IMR-90 (cell line): Measurements from ENCODE around the gene SAPCD1. TPM values are rescaled to one million over a fixed set of nuclear protein-coding genes. Genes with fewer than 3 reads are reported as not detected.

Experiments
- ATAC-seq: fragments of 200-7000 bp; cut with Tn5 transposase; 2 replicates; pipeline ENCODE4 v1.9.1; 2020; ENCODE audit warnings: low read depth, mild to moderate bottlenecking, moderate library complexity
- BruUV-seq: library from RNA; stranded (reverse); fragments of 400-500 nt; replicated peaks from 2 replicates; lab custom pipeline; 2021; lab: Mats Ljungman, UMichigan
- CTCF ChIA-PET: fragments of 300-600 bp; formaldehyde crosslinking; extraction: SDS; loops from one replicate; lab custom pipeline; 2021; ENCODE audit warnings: antibody characterized with exemption; lab: Yijun Ruan, JAX
- POLR2A ChIA-PET: fragments of 300-600 bp; sonication (Branson Sonifier 250); formaldehyde crosslinking; loops from one replicate; lab custom pipeline; 2022; ENCODE audit warnings: antibody characterized with exemption; ENCODE audit not compliant: unreplicated experiment; lab: Charles Lee
- DNase-seq: peaks from one replicate; pipeline ENCODE4 v3.0.0; 2013
- H2AFZ ChIP-seq: replicated peaks from 2 replicates; pipeline ENCODE3; 2013; ENCODE audit warnings: low read length, mild to moderate bottlenecking; ENCODE audit not compliant: poor library complexity
- H2AK5ac ChIP-seq: 2 replicates; pipeline ENCODE4 v1.6.1; 2013; ENCODE audit warnings: low read depth, low read length, inconsistent platforms
- H2AK9ac ChIP-seq: replicated peaks from 2 replicates; pipeline ENCODE3; 2013; ENCODE audit warnings: mild to moderate bottlenecking, low read depth, low read length, moderate library complexity; ENCODE audit not compliant: poor library complexity
- H2BK120ac ChIP-seq: 2 replicates; pipeline ENCODE4 v1.6.1; 2013; ENCODE audit warnings: low read depth, low read length, inconsistent platforms
- H2BK15ac ChIP-seq: 3 replicates; pipeline ENCODE4 v1.6.1; 2013; ENCODE audit warnings: low read depth, low read length, inconsistent platforms
- H2BK20ac ChIP-seq: 2 replicates; pipeline ENCODE4 v1.6.1; 2013; ENCODE audit warnings: low read depth, mild to moderate bottlenecking, inconsistent platforms, low read length, moderate library complexity
- H2BK5ac ChIP-seq: 2 replicates; pipeline ENCODE4 v1.6.1; 2013; ENCODE audit warnings: mild to moderate bottlenecking, low read depth, low read length, inconsistent platforms; ENCODE audit not compliant: poor library complexity, severe bottlenecking
- H3K14ac ChIP-seq: replicated peaks from 2 replicates; pipeline ENCODE4 v1.6.1; 2013; ENCODE audit warnings: low read depth, low read length, inconsistent platforms
- H3K18ac ChIP-seq: 2 replicates; pipeline ENCODE4 v1.6.1; 2013; ENCODE audit warnings: low read depth, low read length, control low read depth
- H3K23ac ChIP-seq: 2 replicates; pipeline ENCODE4 v1.6.1; 2013; ENCODE audit warnings: low read depth, low read length, inconsistent platforms
- H3K27ac ChIP-seq: 2 replicates; pipeline ENCODE4 v1.5.1; 2013; ENCODE audit warnings: mild to moderate bottlenecking, control low read depth, low read length; ENCODE audit not compliant: insufficient read depth
- H3K27me3 ChIP-seq: 2 replicates; pipeline ENCODE4 v1.6.1; 2013; ENCODE audit warnings: low read length; ENCODE audit not compliant: control insufficient read depth, insufficient read depth
- H3K36me3 ChIP-seq: 2 replicates; pipeline ENCODE4 v1.6.1; 2013; ENCODE audit warnings: low read length, mixed read lengths; ENCODE audit not compliant: control insufficient read depth, insufficient read depth
- H3K4ac ChIP-seq: 2 replicates; pipeline ENCODE4 v1.6.1; 2013; ENCODE audit warnings: low read depth, low read length, inconsistent platforms
- H3K4me1 ChIP-seq: 2 replicates; pipeline ENCODE4 v1.6.1; 2013; ENCODE audit warnings: low read length, mixed read lengths; ENCODE audit not compliant: control insufficient read depth, insufficient read depth
- H3K4me2 ChIP-seq: 2 replicates; pipeline ENCODE4 v1.6.1; 2013; ENCODE audit warnings: low read depth, mild to moderate bottlenecking, control low read depth, low read length, moderate library complexity
- H3K4me3 ChIP-seq: 2 replicates; pipeline ENCODE4 v1.5.1; 2013; ENCODE audit warnings: low read depth, mild to moderate bottlenecking, control low read depth, low read length, moderate library complexity; ENCODE audit not compliant: insufficient read depth
- H3K56ac ChIP-seq: 2 replicates; pipeline ENCODE4 v1.6.1; 2013; ENCODE audit warnings: low read length, inconsistent platforms; ENCODE audit not compliant: insufficient read depth; ENCODE audit errors: extremely low read depth
- H3K79me1 ChIP-seq, 2 experiments: 2 replicates each; pipeline ENCODE4 v1.6.1; 2013; ENCODE audit warnings: low read length in 2 of 2, inconsistent platforms in 1 of 2, low read depth in 1 of 2
- H3K9ac ChIP-seq: 2 replicates; pipeline ENCODE4 v1.6.1; 2013; ENCODE audit warnings: low read depth, low read length, control low read depth
- H3K9me1 ChIP-seq: 2 replicates; pipeline ENCODE4 v1.6.1; 2013; ENCODE audit warnings: low read length, inconsistent platforms; ENCODE audit not compliant: insufficient read depth
- H3K9me3 ChIP-seq: 2 replicates; pipeline ENCODE4 v1.6.1; 2013; ENCODE audit warnings: low read length; ENCODE audit not compliant: control insufficient read depth, insufficient read depth
- H4K20me1 ChIP-seq: 2 replicates; pipeline ENCODE4 v1.6.1; 2013; ENCODE audit warnings: low read length, inconsistent platforms; ENCODE audit not compliant: insufficient read depth
- H4K5ac ChIP-seq: 2 replicates; pipeline ENCODE4 v1.6.1; 2013; ENCODE audit warnings: mild to moderate bottlenecking, low read depth, low read length, control low read depth
- H4K8ac ChIP-seq, 2 experiments: 2 replicates each; pipeline ENCODE4 v1.6.1; 2013; ENCODE audit warnings: low read depth in 2 of 2, low read length in 2 of 2, control low read depth in 1 of 2, inconsistent platforms in 1 of 2
- H4K91ac ChIP-seq: 2 replicates; pipeline ENCODE4 v1.6.1; 2013; ENCODE audit warnings: low read depth, low read length, inconsistent platforms; ENCODE audit not compliant: insufficient read depth
- BHLHE40 ChIP-seq: fragments of 150-350 bp; IDR thresholded peaks from 2 replicates; pipeline ENCODE4 v1.6.1; 2016; ENCODE audit warnings: mild to moderate bottlenecking, low read depth, low read length
- CEBPB ChIP-seq: IDR thresholded peaks from 2 replicates; pipeline ENCODE4 v1.6.1; 2012; ENCODE audit warnings: low read depth, low read length, improper control_type of control experiment
- CHD1 ChIP-seq: IDR thresholded peaks from 2 replicates; pipeline ENCODE4 v1.6.1; 2012; ENCODE audit warnings: low read depth, low read length, improper control_type of control experiment
- CTCF ChIP-seq: conservative IDR thresholded peaks from 2 replicates; pipeline ENCODE4 v1.5.1; 2012; ENCODE audit warnings: mild to moderate bottlenecking, low read depth, low read length, improper control_type of control experiment
- ELK1 ChIP-seq: fragments of 150-350 bp; IDR thresholded peaks from 2 replicates; pipeline ENCODE4 v1.6.1; 2016; ENCODE audit warnings: low read depth, mild to moderate bottlenecking, low read length, moderate library complexity, borderline replicate concordance
- FOS ChIP-seq: fragments of 150-350 bp; IDR thresholded peaks from 2 replicates; pipeline ENCODE4 v1.6.1; 2016; ENCODE audit warnings: low read depth, low read length
- MAFK ChIP-seq: IDR thresholded peaks from 2 replicates; pipeline ENCODE4 v1.6.1; 2012; ENCODE audit warnings: low read depth, low read length, improper control_type of control experiment
- MAZ ChIP-seq: IDR thresholded peaks from 2 replicates; pipeline ENCODE4 v1.6.1; 2012; ENCODE audit warnings: low read depth, mild to moderate bottlenecking, low read length, improper control_type of control experiment, moderate library complexity, borderline replicate concordance
- MXI1 ChIP-seq: IDR thresholded peaks from 2 replicates; pipeline ENCODE4 v1.6.1; 2012; ENCODE audit warnings: low read depth, mild to moderate bottlenecking, low read length, moderate library complexity, borderline replicate concordance
- NFE2L2 ChIP-seq: fragments of 150-350 bp; IDR thresholded peaks from 2 replicates; pipeline ENCODE4 v1.6.1; 2016; ENCODE audit warnings: low read depth, mild to moderate bottlenecking, low read length
- RCOR1 ChIP-seq: IDR thresholded peaks from 2 replicates; pipeline ENCODE4 v1.6.1; 2012; ENCODE audit warnings: mild to moderate bottlenecking, low read length, improper control_type of control experiment; ENCODE audit not compliant: insufficient replicate concordance
- RFX5 ChIP-seq: IDR thresholded peaks from 2 replicates; pipeline ENCODE4 v1.8.0; 2012; ENCODE audit warnings: low read depth, mild to moderate bottlenecking, low read length, moderate library complexity
- SMC3 ChIP-seq: fragments of 150-350 bp; IDR thresholded peaks from 2 replicates; pipeline ENCODE4 v1.6.1; 2016; ENCODE audit warnings: low read depth, mild to moderate bottlenecking, antibody characterized with exemption, low read length, moderate library complexity
- USF2 ChIP-seq: fragments of 150-350 bp; IDR thresholded peaks from 2 replicates; pipeline ENCODE4 v1.6.1; 2017; ENCODE audit warnings: mild to moderate bottlenecking, antibody characterized with exemption, low read length, low read depth
- WGBS, 2 experiments: methylation state at CpG; one replicate each; pipeline versions ENCODE4 v1.1.5 to v1.1.7; 2013; ENCODE audit warnings: missing lambda C conversion rate in 2 of 2; ENCODE audit not compliant: insufficient read length in 1 of 2; ENCODE audit errors: extremely low coverage in 2 of 2; 5-methylcytosine and 5-hydroxymethylcytosine counted together
- dilution Hi-C: fragments of 300-500 bp; cut with HindIII; formaldehyde crosslinking; loops from one replicate; pipeline ENCODE4 v1.14.3; 2018; ENCODE audit warnings: low sequenced_read_pairs; ENCODE audit not compliant: unreplicated experiment
- in situ Hi-C: fragments of 300-500 bp; cut with MboI; formaldehyde crosslinking; loops from 3 replicates; pipeline ENCODE4 v1.14.3; 2019; ENCODE audit warnings: low sequenced_read_pairs, inconsistent platforms, mixed read lengths
- intact Hi-C: fragments of 100-400 bp; cut with micrococcal nuclease; formaldehyde crosslinking; loops from 2 replicates; pipeline ENCODE4 v1.10.0; 2022
- polyA plus RNA-seq, 3 experiments: library from polyadenylated mRNA; depleted of rRNA; stranded (reverse); fragments of >200 nt; gene quantifications; 2 replicates each; pipeline ENCODE4 v1.2.3, GENCODE V29; 2012; ENCODE audit warnings: low replicate concordance in 1 of 3
- total RNA-seq: library from RNA; depleted of rRNA; stranded (reverse); fragments of >200 nt; gene quantifications from 2 replicates; pipeline ENCODE4 v1.2.3, GENCODE V29; 2012

The SAPCD1 gene
- total and polyA plus RNA-seq, 2 of the 4 experiments (the other 2 are of a cell fraction) = 2.3 TPM; not detected in 1

GRCh38 chr6:31767096-31767645, 4.7 kb downstream of the SAPCD1 start:
- H3K9ac ChIP-seq = no peak overlapping the region
- H2AK9ac ChIP-seq = peak overlapping the region; percentile 70
- H2BK120ac ChIP-seq = no peak overlapping the region
- H4K91ac ChIP-seq = no peak overlapping the region
- no TSS peak for BruUV-seq
- peaks cover 4% of the 10 kb centered on the region for H3K4me1 ChIP-seq
- no peak overlapping the region for H3K4me2 ChIP-seq
- no peak overlapping the region for H4K5ac ChIP-seq
- no peak overlapping the region for H3K56ac ChIP-seq
- no peak overlapping the region for H3K14ac ChIP-seq
- dilution Hi-C loops = no loop called here
- H4K20me1 ChIP-seq = no peaks in the 10 kb centered on the region
- no peaks in the 10 kb centered on the region for H3K36me3 ChIP-seq
- peaks cover 9% of the 10 kb centered on the region for H3K9me1 ChIP-seq
- in situ Hi-C loops = no loop called here
- no CpG with 5 or more reads among the region's 6 CpGs for WGBS, 2 experiments
- no peak overlapping the region for H3K18ac ChIP-seq
- no peak for TF ChIP-seq USF2
- TF ChIP-seq NFE2L2 = no peak
- TF ChIP-seq BHLHE40 = no peak
- TF ChIP-seq FOS = no peak
- TF ChIP-seq CEBPB = no peak
- no peak for TF ChIP-seq MAFK
- TF ChIP-seq CTCF = no peak
- no peak for TF ChIP-seq RFX5
- no peak for TF ChIP-seq ELK1
- no peak for TF ChIP-seq SMC3
- TF ChIP-seq RCOR1 = no peak
- TF ChIP-seq MAZ = no peak
- TF ChIP-seq MXI1 = no peak
- no peak for TF ChIP-seq CHD1
- ATAC-seq = no peak
- POLR2A ChIA-PET = no interaction called here
- no peak overlapping the region for H2BK15ac ChIP-seq
- DNase-seq = no peak
- no peak overlapping the region for H2BK5ac ChIP-seq
- H3K27ac ChIP-seq = no peak overlapping the region
- no peaks in the 10 kb centered on the region for H3K27me3 ChIP-seq
- no peak overlapping the region for H3K4me3 ChIP-seq
- no peak overlapping the region for H4K8ac ChIP-seq
- no peak overlapping the region for H3K23ac ChIP-seq
- no peak overlapping the region for H3K4ac ChIP-seq
- H3K79me1 ChIP-seq = no peaks in the 10 kb centered on the region
- H2BK20ac ChIP-seq = no peak overlapping the region
- CTCF ChIA-PET = no interaction called here
- no peaks in the 10 kb centered on the region for H3K9me3 ChIP-seq
- peak overlapping the region; percentile 72 for H2AFZ ChIP-seq
- H2AK5ac ChIP-seq = no peak overlapping the region
- intact Hi-C loops = no loop called here
